Upper lobe of left lung (tissue), 4 donors: ENCODE results near the gene DDR2.

Source experiments
- CTCF ChIP-seq, 6 experiments: fragments of 450-650 bp in 4 of 6; fragments of 200-600 bp in 2 of 6; sonication (generic) in 2 of 6; IDR thresholded peaks; one replicate each; pipeline ENCODE4 v1.5.1; 2016 to 2019; ENCODE audit warnings: antibody characterized with exemption in 6 of 6
- EP300 ChIP-seq, 4 donors: sonication (generic); formaldehyde crosslinking; IDR thresholded peaks; one replicate each; pipeline ENCODE4 v1.5.1; 2017; ENCODE audit warnings: antibody characterized with exemption in 4 of 4, control low read depth in 2 of 4
- POLR2A ChIP-seq, 4 donors: fragments of 450-650 bp; IDR thresholded peaks; one replicate each; pipeline ENCODE4 v1.5.1; 2016 to 2017; ENCODE audit warnings: antibody characterized with exemption in 4 of 4, mild to moderate bottlenecking in 2 of 4
- POLR2AphosphoS5 ChIP-seq, 2 donors: sonication (generic); formaldehyde crosslinking; IDR thresholded peaks; one replicate each; pipeline ENCODE4 v1.5.1; 2017; ENCODE audit warnings: antibody characterized with exemption in 2 of 2

GRCh38 chr1:162674034-162674608, 41.9 kb downstream of the DDR2 start:
- TF ChIP-seq CTCF (IDR thresholded peaks at IDR 0.05) (no peak), POLR2A (IDR thresholded peaks at IDR 0.05) (no peak), EP300 (IDR thresholded peaks at IDR 0.05) (no peak), POLR2AphosphoS5 (IDR thresholded peaks at IDR 0.05) (no peak)
